GM18517 (cell line): ENCODE measurements around the gene GFOD2.

Experiments used
- ATAC-seq: cut with Tn5 transposase; IDR thresholded peaks from one replicate; pipeline ENCODE4 v1.9.1; 2021; ENCODE audit warnings: mild to moderate bottlenecking, moderate library complexity; ENCODE audit not compliant: unreplicated experiment

The GFOD2 gene

GRCh38 chr16:67673712-67674580 lies 45.2 kb downstream of the GFOD2 start:
- no peak for ATAC-seq

- ATAC-seq, result no peak
Observed at GRCh38 chr16:67672739-67673662, 46.1 kb downstream of the GFOD2 start.

DNA sequence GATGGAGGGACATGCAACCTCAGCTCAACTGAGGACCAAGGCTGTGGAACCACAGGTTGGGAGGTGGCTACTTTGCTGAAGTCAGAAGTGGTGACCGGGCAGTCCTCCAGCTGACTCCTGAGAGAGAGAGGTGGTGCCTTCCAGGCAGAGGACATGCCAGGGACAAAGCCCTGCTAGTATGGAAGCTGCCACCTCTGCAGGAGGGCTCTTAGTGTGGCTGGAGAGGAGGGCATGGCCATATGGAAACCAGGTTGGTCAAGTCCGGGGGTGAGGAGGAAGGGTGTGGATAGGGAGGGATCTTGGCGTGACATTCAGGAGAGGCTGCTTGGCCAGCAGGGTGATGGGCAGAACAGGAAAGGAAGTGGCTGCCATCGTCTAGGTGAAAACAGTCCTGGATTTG lies 46.8 kb downstream of the GFOD2 start:
- ATAC-seq, result no peak

DNA sequence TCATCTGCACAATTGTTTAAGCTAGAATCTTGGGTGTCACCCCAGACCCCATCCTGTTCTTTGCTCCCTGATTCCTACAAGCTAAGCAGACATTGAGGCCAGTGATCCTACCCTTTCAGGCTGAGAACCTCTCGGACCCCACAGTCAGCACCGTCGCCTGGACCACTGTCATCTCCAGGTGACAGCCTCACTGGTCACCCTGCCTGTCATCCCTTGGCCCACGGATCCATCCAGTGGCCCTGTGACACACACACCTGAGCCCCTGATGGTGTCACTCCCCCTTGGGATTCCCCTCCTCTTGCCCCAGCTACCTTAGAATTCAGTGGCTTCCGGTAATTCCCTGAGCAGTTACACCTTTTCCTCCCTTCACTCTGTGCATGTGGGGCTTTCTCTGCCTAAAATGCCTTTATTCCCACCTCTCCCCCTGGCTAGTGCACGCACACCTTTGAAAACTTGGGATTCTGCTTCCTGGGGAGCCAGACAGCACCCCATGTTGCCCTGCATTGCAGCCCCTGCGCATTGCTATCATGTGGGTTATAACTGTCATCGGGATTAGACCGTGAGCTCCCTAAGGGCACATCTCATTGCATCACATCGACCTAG lies 49.5 kb downstream of the GFOD2 start:
- no peak for ATAC-seq

DNA sequence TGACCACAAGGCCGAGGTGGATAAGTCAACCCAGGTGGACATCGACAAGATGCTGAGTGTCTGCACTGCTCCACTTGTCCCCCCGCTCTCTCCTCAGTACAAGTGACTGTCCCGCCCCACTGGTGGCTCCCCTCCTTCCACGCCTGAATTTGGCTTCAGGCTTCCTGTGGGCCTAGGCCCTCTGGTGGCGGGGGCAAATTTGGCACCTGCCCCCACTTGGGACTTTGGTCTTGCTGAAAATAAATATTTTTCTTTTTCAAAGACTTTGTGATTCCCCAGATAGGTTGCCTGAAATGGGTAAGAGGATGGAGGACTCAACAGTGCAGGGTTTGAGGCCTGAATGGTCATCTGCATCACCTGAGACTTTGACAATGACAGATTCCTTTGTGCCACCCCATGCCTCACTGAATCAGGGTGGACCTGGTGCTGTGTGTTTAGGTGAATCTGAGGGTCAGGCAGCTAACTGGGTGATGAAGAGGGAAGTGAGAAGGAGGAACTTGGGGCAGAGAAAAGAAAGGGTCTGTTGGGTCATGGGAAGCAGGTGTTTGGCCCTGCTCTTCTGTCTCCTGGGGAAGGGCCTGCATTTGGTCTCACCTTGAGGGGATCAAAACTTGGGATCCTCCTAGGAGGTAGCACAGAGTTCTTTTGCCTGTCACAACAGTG lies 50.5 kb downstream of the GFOD2 start:
- no peak for ATAC-seq

- ATAC-seq, result peak; percentile 72
Observed at GRCh38 chr16:67667817-67668494, 51.2 kb downstream of the GFOD2 start.

GRCh38 chr16:67667453-67667816 lies 51.7 kb downstream of the GFOD2 start:
- no peak for ATAC-seq

DNA sequence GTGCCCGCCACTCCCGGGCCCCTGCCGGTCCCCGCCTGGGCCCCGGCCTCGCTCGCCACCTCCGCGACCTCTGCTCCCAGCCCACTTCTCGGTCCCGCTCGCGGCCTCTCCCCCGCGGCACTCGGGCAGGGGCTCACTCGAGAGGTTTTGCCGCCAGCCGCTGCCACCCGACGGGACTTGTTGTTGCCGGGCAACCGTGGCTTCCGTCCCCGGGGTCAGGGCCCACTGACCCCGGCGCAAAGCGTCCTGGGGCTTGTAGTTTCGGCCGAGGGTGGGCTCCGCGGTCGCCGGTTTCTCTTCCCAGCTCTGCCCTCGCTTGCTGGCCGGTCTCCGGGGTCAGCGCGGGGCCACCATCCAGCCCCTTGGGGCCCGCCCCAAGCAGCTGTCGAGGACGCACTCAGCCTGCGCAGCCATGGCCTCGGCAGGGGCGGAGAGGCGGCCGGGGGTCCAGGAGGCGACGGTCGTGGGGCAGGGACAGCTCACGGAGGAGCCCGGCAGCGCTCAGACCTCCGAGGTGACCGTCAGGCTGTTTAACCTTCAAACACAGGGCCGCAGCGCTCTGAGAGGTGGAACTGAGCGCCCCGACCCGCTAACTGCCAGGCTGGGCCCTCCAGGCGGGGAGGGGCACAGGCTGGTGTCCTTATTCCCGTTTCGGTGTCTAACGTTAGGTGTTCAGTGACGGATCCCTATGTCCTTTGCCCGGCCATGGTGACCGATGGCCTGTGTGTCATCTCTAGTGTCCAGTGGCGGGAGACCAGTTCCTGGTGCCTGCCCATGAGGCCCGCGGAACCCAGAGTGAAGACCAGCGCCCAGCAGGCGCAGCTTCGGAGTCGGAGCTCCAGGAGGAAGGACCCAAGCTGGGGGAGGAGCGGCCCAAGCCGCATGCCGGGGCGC lies 52.3 kb downstream of the GFOD2 start, which contains the start of the genes C16orf86 and ENKD1:
Gene C16orf86 (plus strand): TSS at position 256 of the 894 bp plus-strand sequence. CDS start 157 bp downstream, at position 413.
Gene ENKD1 (minus strand): TSS at position 192 of the 894 bp plus-strand sequence. CDS start 308 bp downstream, outside the sequence.
- no peak for ATAC-seq

GRCh38 chr16:67666032-67666551 lies 53.0 kb downstream of the GFOD2 start:
- ATAC-seq, result no peak

DNA sequence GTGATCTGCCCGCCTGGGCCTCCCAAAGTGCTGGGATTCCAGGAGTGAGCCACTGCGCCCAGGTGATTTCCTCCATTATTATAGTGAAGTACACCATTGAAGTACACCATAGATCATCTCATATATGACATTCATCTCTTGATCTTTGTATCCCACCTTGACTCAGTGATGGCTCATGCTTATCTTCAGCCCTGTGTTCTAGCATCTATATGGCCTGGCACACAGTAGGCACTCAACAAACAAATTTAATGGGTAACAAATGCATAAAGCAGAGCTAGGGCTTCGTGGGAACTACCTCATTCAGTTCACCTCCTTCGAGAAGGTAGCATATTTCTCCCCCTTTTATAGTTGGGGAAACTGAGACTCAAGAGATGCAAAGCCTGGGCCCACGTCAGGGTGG lies 53.5 kb downstream of the GFOD2 start:
- ATAC-seq, result no peak

DNA sequence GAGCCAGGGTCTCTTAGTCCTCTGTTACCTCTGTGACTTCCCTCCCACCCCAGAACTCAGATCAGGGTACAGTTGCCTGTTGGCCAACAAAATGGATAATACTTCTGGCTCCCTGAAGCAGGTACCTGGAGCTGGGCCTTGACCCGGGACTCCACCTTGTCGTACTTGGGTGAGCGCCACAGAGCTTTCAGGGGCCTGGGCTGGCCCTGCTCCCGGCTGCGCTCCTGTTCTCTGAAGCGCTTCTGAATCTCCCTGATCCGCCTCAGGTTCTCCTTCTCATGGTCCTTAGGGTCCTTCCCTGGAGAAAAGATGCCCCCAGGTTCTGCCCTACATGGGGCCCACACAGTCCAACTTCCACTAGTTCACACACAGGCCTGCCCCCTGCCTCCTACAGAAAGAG lies 54.2 kb downstream of the GFOD2 start:
- no peak for ATAC-seq

DNA sequence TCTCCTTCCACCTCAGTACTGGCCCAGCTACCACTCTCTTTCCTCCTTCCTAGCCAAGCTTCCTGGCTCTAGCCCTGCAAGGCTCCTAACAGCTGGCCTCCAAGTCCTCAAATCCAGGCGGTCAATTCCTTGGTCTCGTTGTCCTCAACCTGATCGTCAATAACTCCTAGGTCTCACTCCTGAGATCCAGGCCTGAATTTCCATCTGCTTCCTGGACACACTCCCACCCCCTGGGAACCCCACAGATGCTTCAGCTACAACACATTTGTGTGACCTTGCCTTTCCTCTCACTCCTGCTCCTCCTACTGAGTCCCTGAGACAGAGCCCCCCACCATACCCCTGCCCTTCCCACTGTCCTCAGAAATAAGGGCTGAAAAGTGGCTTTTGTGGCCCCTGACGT lies 54.9 kb downstream of the GFOD2 start:
- no peak for ATAC-seq

DNA sequence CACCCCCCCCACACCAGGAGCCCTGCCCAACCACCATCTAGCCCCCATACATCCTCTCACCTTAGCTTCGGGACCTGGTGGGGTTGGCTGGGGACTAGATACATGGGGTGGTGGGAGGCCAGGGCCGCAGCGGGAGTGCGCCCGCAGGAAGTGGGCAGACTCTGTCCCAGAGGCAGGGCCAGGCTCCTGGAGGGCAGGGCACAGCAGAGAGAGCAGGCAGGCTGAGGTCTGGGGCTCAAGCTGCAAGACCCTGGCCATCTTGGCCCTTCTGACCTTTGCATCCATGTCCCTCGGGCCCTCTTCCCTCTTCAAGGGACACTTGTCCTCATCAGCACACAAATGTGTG lies 55.3 kb downstream of the GFOD2 start:
- ATAC-seq, result no peak

DNA sequence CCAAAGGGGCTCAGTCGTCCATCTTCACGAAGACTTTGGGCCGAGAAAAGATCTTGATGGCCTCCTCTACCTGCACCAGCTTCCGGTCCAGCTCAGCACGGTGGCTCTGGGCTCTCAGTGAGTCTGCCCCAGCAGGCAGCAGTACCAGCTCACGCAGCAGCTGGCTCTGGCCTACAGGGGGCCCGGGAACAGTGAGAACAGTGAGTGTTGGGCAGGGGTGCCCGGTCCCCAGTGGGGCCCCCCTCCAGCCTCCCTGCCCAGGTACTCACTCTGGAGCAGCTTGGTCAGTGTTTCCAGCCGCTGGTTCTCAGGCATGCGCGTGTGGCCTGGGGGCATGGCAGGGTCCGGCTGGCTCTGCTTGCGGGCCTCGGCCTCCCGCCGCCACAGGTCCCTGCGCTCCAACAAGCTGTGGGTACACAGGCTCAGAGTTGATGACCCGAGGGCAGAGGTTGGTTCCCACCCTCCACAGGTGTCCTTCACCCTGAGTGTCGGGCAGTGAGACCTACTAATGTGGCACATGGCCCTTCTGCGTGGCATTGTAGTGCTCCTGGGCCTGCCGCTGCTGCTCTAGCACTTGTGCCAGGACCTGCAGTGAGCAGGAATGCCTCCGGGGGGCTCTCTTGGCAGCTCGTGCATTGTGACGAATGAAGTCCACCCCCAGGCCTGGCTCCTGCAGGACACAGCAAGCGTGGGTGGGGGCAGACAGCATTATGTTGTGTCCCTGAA lies 55.8 kb downstream of the GFOD2 start:
- no peak for ATAC-seq

DNA sequence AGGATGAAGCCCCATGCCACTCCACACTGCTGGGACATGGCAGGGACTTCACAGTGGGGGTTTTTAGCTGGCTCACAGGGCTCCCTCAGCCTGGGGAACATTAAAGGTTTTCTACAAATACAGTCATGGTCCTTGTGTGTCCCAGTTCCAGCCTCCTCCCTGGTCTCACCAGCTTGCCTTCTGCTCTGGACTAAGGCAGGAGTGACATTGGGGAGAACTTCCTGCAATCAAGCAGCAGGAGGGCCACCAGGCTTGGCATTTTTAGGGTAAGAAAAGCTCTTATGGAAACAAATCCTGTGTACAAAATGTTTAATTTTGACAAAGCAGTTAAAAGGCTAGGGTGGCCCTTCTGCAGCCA lies 56.5 kb downstream of the GFOD2 start:
- no peak for ATAC-seq

DNA sequence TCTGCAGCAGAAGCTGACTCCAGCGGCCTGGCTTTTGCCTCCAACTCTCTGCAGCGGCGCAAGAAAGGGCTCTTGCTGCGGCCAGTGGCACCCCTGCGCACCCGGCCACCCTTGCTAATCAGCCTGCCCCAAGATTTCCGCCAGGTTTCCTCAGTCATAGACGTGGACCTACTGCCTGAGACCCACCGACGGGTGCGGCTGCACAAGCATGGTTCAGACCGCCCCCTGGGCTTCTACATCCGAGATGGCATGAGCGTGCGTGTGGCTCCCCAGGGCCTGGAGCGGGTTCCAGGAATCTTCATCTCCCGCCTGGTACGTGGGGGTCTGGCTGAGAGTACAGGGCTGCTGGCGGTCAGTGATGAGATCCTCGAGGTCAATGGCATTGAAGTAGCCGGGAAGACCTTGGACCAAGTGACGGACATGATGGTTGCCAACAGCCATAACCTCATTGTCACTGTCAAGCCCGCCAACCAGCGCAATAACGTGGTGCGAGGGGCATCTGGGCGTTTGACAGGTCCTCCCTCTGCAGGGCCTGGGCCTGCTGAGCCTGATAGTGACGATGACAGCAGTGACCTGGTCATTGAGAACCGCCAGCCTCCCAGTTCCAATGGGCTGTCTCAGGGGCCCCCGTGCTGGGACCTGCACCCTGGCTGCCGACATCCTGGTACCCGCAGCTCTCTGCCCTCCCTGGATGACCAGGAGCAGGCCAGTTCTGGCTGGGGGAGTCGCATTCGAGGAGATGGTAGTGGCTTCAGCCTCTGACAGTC lies 57.0 kb downstream of the GFOD2 start:
- ATAC-seq, result no peak

DNA sequence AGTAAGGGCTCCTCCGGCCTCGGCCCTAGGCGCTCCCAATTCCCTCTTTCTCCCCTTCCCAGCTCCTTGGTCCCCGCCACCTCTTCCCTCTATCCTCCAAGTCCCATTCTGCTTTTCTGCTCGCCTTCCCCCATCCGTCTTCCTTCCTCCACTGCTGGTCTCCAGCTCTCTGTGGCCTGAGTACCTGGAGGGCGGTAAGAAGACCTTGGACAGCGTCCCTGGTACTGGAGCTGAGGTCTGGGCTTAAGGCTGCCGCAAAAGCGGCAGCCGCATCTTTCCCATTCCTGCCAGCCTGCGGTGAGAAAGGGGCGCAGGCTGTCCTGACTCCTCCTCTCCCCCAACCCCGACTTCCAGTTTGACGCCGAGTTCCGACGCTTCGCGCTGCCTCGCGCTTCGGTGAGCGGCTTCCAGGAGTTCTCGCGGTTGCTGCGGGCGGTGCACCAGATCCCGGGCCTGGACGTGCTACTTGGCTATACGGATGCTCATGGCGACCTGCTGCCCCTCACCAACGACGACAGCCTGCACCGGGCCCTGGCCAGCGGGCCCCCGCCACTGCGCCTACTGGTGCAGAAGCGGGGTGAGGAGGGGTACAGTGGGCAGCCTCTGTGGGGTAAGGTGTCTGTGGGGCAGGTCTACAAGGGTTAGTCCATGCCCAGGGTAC lies 57.9 kb downstream of the GFOD2 start:
- ATAC-seq, result no peak
